CD4-positive, alpha-beta T cell treated with Interleukin-6 for 4 hours (primary cell): ENCODE results near the gene LATS2.
"Not testable (repeated sequence)": the region's sequence is repeated elsewhere in the genome, so short reads cannot be mapped to it uniquely, and the experiment has no call there.

ENCODE experiments used
- DNase-seq: peaks from one replicate; pipeline ENCODE4 v3.0.0-alpha.2; 2020; ENCODE audit warnings: mixed read lengths

The LATS2 gene

GRCh38 chr13:21075011-21075378 lies 13.6 kb upstream of the LATS2 start:
- DNase-seq: peak; percentile 52

- no peak for DNase-seq
Observed at GRCh38 chr13:21074546-21074945, 13.2 kb upstream of the LATS2 start.

GRCh38 chr13:21071924-21072323 lies 10.5 kb upstream of the LATS2 start:
- no peak for DNase-seq

- no peak for DNase-seq
Observed at GRCh38 chr13:21071015-21071414, 9.6 kb upstream of the LATS2 start.

- no peak for DNase-seq
Observed at GRCh38 chr13:21069561-21070004, 8.2 kb upstream of the LATS2 start.

GRCh38 chr13:21067848-21068247 lies 6.5 kb upstream of the LATS2 start:
- no peak for DNase-seq

GRCh38 chr13:21066946-21067345 lies 5.6 kb upstream of the LATS2 start:
- DNase-seq: no peak

- no peak for DNase-seq
Observed at GRCh38 chr13:21065686-21066085, 4.3 kb upstream of the LATS2 start.

GRCh38 chr13:21063031-21063430 lies 1.6 kb upstream of the LATS2 start:
- DNase-seq: no peak

- DNase-seq: no peak
Observed at GRCh38 chr13:21060338-21061028, 903 bp downstream of the LATS2 start.

- DNase-seq: no peak
Observed at GRCh38 chr13:21059641-21060337, 1.6 kb downstream of the LATS2 start.

GRCh38 chr13:21058361-21058760 lies 3.0 kb downstream of the LATS2 start:
- no peak for DNase-seq

- no peak for DNase-seq
Observed at GRCh38 chr13:21055511-21056045, 5.8 kb downstream of the LATS2 start.

GRCh38 chr13:21055016-21055415 lies 6.4 kb downstream of the LATS2 start:
- no peak for DNase-seq

GRCh38 chr13:21054313-21054712 lies 7.1 kb downstream of the LATS2 start:
- DNase-seq: no peak

GRCh38 chr13:21053231-21053630 lies 8.2 kb downstream of the LATS2 start:
- DNase-seq: no peak

- no peak for DNase-seq
Observed at GRCh38 chr13:21051675-21052074, 9.7 kb downstream of the LATS2 start.

- DNase-seq: no peak
Observed at GRCh38 chr13:21050288-21051197, 10.8 kb downstream of the LATS2 start.

- not testable (repeated sequence) for DNase-seq
Observed at GRCh38 chr13:21049731-21050130, 11.7 kb downstream of the LATS2 start.

- DNase-seq: no peak
Observed at GRCh38 chr13:21048901-21049698, 12.3 kb downstream of the LATS2 start.

- no peak for DNase-seq
Observed at GRCh38 chr13:21047591-21048282, 13.6 kb downstream of the LATS2 start.

- no peak for DNase-seq
Observed at GRCh38 chr13:21047087-21047486, 14.3 kb downstream of the LATS2 start.
